GM10266 (cell line): ENCODE measurements around the gene HECTD1.
"Not testable (repeated sequence)": the region's sequence is repeated elsewhere in the genome, so short reads cannot be mapped to it uniquely, and the experiment has no call there.

Experiments used
- DNase-seq: peaks from one replicate; pipeline ENCODE4 v3.0.0; 2012; ENCODE audit errors: extremely low spot score
- TF ChIP-seq, protein P1 (sequence below): IDR thresholded peaks from 2 replicates; pipeline ENCODE4 v1.5.1; 2012; ENCODE audit warnings: mild to moderate bottlenecking, low read depth; ENCODE audit not compliant: control insufficient read depth, insufficient read depth; ENCODE audit errors: missing control alignments

The HECTD1 gene

DNA sequence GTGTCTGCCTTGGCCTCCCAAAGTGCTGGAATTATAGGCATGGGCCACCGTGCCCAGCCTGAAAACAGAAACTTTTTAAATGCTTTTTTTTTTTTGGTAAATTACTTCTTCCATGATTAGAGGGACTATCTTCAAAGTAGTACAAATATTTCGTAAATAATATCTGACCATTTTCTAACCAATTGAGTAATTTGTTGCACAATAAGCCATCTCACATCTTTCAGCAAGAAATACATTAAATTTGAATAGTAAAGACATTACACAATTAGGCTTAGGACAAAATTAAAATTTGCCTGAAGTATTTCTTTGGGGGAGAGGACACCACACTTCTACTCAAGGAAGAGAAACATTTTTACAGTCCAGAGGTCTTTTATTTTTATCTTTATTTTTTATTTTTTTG lies 96.7 kb downstream of the HECTD1 start:
- no peak for DNase-seq
- TF ChIP-seq, protein P1, sequence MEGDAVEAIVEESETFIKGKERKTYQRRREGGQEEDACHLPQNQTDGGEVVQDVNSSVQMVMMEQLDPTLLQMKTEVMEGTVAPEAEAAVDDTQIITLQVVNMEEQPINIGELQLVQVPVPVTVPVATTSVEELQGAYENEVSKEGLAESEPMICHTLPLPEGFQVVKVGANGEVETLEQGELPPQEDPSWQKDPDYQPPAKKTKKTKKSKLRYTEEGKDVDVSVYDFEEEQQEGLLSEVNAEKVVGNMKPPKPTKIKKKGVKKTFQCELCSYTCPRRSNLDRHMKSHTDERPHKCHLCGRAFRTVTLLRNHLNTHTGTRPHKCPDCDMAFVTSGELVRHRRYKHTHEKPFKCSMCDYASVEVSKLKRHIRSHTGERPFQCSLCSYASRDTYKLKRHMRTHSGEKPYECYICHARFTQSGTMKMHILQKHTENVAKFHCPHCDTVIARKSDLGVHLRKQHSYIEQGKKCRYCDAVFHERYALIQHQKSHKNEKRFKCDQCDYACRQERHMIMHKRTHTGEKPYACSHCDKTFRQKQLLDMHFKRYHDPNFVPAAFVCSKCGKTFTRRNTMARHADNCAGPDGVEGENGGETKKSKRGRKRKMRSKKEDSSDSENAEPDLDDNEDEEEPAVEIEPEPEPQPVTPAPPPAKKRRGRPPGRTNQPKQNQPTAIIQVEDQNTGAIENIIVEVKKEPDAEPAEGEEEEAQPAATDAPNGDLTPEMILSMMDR: no peak

DNA sequence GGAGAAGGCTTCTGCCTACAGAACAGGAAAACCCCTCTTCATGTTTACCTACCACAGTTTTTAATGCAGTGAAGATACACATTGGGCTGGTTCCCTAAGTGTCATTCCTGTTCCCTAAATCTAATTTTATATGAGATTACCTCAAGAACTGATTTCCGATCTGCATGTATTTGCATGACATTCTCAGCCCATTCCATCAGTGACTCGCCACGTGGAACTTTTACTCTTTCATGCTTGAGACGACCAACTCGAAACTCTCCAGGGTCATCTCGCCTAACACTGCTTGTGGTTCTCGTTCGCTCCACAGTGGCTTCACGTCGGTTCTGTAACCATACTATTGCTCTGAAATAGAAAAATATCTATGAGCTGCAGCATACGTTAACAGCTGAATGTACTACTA lies 98.3 kb downstream of the HECTD1 start:
- TF ChIP-seq, protein P1: no peak
- no peak for DNase-seq

DNA sequence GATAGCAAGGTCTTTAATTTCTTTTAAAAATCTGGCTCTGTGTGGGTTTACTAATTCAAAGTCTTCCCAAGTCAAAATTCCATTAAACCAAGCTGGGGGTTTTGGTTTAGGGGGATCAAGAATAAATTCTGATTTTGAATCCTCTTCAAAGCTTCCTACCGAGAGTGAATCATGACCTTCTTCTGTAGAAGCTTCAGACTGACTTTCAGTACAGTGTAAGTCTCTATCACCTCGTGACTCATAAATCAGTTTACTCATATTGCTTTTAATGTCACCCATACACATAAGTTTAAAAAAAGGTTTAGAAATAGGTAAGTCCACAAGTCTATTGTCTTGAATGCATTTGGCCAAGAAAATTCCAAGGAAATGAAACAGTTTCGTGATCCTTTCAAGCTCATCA lies 100.8 kb downstream of the HECTD1 start:
- TF ChIP-seq, protein P1: no peak
- DNase-seq: no peak

DNA sequence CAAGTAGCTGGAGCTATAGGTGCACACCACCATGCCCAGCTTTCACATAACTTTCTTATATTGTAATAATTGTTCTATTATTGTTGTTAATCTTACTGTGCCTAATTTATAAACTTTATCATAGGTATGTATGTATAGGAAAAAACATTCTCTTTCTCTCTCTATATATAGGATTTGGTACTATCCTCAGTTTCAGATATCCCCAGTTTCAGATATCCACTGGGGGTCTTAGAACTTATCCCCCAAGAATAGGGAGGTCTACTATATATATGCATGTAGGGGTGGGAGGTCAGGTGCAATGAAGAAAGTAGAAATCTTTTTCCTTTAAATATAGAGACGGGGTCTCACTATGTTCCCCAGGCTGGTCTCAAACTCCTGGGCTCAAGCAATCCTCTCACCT lies 110.5 kb downstream of the HECTD1 start:
- no peak for DNase-seq
- TF ChIP-seq, protein P1: no peak

DNA sequence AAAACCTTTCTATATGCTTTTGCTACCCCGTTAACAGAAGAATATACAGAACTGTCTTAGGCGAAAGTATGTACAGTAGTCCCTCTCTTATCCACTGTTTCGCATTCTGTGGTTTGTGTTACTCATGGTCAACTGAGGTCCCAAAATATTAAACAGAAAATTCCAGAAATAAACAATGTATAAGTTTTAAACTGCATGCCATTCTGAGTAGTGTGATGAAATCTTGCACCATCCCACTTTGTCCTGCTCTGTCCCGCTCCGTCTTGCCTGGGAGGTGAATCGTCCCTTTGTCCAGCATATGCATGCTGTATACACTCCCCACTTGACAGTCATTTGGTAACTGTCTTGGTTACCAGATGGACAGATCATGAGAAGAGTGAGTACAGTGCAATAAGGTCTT lies 111.3 kb downstream of the HECTD1 start:
- TF ChIP-seq, protein P1: no peak
- no peak for DNase-seq

DNA sequence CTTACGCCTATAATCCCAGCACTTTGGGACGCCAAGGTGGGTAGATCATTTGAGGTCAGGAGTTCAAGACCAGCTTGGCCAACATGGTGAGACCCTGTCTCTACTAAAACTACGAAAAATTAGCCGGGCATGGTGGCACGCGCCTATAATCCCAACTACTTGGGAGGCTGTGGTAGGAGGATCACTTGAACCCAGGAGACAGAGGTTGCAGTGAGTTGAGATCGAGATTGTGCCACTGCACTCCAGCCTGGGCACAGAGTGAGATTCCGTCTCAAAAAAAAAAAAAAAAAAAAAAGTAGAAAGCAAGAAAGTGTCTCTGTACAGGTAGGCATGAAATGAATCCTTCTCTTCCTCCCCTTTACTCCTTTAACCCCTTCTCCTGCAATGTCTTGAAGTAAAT lies 111.8 kb downstream of the HECTD1 start:
- DNase-seq: not testable (repeated sequence)

DNA sequence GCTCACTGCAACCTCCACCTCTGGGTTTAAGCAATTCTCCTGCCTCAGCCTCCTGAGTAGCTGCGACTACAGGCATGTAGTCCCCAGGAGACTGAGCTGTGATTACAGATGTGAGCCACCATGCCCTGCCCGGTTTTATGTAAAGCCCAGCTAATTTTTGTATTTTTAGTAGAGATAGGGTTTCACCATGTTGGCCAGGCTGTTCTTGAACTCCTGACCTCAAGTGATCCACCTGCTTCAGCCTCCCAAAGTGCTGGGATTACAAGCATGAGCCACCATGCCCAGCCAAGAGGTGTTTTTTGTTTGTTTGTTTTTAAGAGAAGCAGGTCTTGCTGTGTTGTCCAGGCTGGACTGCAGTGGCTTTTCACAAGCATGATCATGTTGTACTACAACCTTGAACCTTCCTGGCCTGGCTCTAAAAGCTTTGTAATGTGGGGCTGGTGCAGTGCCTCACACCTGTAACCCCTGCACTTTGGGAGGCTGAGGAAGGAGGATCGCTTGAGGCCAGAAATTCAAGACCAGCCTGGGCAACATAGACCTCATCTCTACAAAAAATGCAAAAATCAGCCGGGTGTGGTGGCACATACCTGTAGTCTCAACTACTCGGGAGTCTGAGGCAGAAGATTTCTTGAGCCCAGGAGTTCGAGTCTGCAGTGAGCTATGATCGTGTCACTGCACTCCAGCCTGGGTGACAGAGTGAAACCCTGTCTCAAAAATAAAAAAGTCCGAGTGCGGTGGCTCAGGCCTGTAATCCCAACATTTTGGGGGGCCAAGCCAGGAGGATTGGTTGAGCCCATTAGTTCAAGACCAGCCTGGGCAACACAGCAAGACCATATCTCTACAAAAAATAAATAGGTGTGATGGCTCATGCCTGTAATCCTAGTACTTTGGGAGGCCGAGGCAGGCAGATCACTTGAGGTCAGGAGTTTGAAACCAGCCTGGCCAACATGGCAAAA lies 113.4 kb downstream of the HECTD1 start:
- DNase-seq: not testable (repeated sequence)

DNA sequence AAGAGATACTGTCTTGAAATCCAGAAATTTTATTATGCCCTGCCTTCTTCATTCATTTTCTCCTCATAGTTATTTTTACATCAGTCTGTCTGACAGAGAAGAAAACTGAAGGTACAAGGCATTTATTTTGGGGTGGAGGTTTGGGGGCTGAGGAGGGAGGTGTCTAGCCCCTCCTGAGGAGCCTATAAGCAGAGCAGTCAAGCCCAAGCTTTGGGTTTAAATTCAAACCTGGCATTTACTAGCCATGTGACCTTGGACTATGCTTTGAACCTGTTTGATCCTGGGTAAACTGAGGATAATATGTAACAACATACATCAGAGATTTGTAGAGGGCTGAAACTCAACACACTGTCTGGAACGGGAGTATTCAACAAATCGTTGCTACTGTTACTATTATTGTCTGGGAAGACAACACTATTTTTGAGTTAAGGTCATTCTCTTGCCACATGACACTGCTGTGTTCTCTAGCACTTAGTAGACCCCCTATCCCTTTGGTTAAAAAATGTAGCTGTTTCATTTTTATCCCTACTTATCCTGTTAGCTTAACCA lies 115.4 kb downstream of the HECTD1 start:
- TF ChIP-seq, protein P1: no peak
- no peak for DNase-seq
